GM06990 (cell line): ENCODE data around the gene RC3H2.

Experiments
- DNase-seq: peaks from one replicate; pipeline ENCODE4 v3.0.0-alpha.2; 2011; ENCODE audit not compliant: insufficient read length; ENCODE audit errors: extremely low read depth
- H3K27me3 ChIP-seq: replicated peaks from 2 replicates; pipeline ENCODE4 v1.6.0; 2011; ENCODE audit warnings: low read length; ENCODE audit not compliant: control insufficient read depth, insufficient read depth
- H3K36me3 ChIP-seq: 2 replicates; pipeline ENCODE4 v1.5.1; 2011; ENCODE audit warnings: low read length; ENCODE audit not compliant: control insufficient read depth, insufficient read depth
- H3K4me3 ChIP-seq: replicated peaks from 2 replicates; pipeline ENCODE4 v1.5.1; 2011; ENCODE audit warnings: low read depth, mild to moderate bottlenecking, control low read depth, low read length
- TF ChIP-seq, protein P1 (sequence below): IDR thresholded peaks from 2 replicates; pipeline ENCODE4 v1.5.1; 2011; ENCODE audit warnings: low read length, control low read depth, mild to moderate bottlenecking, inconsistent platforms; ENCODE audit not compliant: insufficient read depth, poor library complexity, severe bottlenecking

RC3H2 gene

DNA sequence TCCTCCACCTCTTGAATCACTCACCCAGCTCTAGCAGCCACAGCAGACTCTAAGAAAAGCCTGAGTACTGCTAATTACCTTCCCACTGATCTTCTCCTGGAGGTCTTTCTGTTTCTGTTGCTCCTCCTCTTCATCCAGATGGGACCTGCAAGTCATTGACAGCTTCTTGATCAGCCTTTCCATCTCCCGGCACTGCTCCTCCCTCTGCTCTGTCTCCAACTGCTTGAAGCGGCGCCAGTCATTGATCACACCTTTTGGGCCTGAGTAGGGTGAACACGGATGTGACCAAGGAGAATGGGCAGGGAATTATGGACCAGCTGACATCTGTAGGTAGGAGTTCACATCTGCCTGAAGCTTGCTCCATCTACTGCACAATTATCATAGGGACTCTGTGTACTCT, 82.2 kb downstream of the RC3H2 start:
- H3K27me3 ChIP-seq: no peaks in the 10 kb centered on the region
- no peak for DNase-seq
- no peak overlapping the region for H3K4me3 ChIP-seq
- peaks cover 12% of the 10 kb centered on the region for H3K36me3 ChIP-seq
- TF ChIP-seq, protein P1, sequence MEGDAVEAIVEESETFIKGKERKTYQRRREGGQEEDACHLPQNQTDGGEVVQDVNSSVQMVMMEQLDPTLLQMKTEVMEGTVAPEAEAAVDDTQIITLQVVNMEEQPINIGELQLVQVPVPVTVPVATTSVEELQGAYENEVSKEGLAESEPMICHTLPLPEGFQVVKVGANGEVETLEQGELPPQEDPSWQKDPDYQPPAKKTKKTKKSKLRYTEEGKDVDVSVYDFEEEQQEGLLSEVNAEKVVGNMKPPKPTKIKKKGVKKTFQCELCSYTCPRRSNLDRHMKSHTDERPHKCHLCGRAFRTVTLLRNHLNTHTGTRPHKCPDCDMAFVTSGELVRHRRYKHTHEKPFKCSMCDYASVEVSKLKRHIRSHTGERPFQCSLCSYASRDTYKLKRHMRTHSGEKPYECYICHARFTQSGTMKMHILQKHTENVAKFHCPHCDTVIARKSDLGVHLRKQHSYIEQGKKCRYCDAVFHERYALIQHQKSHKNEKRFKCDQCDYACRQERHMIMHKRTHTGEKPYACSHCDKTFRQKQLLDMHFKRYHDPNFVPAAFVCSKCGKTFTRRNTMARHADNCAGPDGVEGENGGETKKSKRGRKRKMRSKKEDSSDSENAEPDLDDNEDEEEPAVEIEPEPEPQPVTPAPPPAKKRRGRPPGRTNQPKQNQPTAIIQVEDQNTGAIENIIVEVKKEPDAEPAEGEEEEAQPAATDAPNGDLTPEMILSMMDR: no peak

DNA sequence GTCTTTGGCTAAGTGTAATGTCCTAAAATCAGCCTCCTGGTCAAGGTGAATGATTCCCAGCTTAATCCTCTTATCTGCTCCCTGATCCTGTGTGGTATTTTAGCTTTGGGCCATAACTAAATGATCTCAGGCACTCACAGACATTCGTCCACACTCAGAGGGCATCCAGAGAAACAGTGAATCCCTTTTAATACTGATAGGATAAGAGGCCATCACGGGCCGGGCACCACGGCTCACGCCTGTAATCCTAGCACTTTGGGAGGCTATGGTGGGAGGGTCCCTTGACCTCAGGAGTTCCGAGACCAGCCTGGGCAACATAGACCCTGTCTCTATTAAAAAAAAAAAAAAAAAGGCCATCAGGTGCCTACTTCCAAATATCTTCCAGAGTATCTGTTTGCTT, 83.1 kb downstream of the RC3H2 start:
- Histone ChIP-seq H3K36me3 (peaks cover 12% of the 10 kb centered on the region), H3K4me3 (no peak overlapping the region), H3K27me3 (no peaks in the 10 kb centered on the region)
- TF ChIP-seq, protein P1: no peak
- no peak for DNase-seq

DNA sequence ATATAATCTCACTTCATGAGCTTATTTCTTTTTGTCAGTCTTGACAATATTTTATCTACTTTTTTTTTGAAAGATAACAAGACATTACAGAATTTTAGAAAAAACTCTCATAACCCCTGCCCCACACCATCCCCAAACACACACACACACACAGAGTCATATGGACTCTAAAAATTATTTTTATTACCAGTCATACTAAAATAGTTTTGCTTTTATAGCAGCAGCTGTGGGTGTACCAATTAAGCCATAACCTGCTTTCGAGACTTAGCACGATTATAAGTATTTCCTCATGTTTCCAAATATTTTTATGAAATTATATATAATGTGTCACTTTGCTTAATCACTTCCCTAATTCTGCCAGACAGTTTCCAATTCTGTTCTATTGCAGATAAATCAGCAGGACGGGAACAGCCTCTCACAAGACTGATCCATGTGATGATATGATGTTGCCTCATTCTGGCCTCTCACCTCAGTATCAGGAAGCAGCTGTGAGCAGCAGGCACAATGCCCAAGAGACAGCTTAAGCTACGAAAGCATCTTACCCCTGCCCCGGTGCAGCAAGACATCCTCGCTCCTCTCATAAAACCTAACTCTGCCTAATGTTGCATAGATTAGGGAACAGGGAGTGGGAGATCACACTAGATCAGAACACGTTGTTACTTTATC, 83.7 kb downstream of the RC3H2 start:
- H3K4me3 ChIP-seq: no peak overlapping the region
- H3K36me3 ChIP-seq: peaks cover 12% of the 10 kb centered on the region
- H3K27me3 ChIP-seq: no peaks in the 10 kb centered on the region
- DNase-seq: no peak
- TF ChIP-seq, protein P1: no peak

DNA sequence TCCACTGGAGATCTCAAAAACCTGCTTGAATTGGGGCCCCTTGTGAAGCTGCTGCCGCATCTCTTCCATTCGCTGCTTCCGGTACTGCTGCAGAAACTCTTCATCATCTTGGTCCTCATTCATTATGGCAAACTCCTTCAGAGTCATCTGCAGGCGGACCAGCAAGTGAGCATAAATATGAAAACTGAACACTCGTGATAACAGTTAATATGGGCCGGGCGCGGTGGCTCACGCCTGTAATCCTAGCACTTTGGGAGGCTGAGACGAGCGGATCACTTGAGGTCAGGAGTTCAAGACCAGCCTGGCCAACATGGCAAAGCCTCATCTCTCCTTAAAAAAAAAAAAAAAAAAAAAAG, 84.7 kb downstream of the RC3H2 start:
- TF ChIP-seq, protein P1: no peak
- Histone ChIP-seq H3K4me3 (no peak overlapping the region), H3K36me3 (peaks cover 12% of the 10 kb centered on the region), H3K27me3 (no peaks in the 10 kb centered on the region)
- DNase-seq: no peak

DNA sequence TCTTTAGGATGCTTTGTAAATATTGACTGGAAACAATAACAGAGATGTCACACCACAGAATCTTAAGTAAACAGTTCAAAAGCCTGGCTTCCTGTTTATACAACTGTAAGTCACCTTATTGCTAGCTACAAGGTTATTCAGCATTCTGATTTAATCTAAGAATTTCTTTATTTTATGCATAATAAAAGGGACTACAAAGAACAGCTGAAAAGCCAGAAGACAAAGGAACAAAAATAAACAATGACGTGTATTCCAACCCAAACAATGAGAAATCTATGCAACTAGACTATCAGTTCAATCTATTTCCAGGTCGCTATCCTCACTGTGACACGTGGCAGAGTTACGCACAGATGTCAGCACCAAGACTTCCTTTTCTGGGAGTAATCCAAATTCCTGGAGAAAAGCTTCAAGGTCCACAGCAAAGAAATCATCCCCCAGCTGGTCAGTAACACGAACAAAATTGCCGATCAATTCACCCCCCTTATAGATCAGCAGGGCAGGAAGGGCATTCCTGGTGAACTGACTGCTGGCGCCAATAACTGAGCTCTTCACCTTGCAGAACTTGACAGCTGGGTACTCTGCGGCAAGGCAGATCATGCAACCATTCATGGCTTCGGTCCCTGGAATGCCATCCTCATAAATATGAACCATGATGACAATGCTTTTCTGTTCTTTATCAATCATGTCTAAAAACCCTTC, 85.2 kb downstream of the RC3H2 start:
- TF ChIP-seq, protein P1: no peak
- no peak overlapping the region for H3K4me3 ChIP-seq
- no peaks in the 10 kb centered on the region for H3K27me3 ChIP-seq
- peaks cover 12% of the 10 kb centered on the region for H3K36me3 ChIP-seq
- no peak for DNase-seq
